IMR-90 (cell line): ENCODE measurements around the gene AGPS. TPM values are rescaled to one million over a fixed set of nuclear protein-coding genes. Genes with fewer than 3 reads are reported as not detected.

Source experiments
- ATAC-seq: fragments of 200-7000 bp; cut with Tn5 transposase; 2 replicates; pipeline ENCODE4 v1.9.1; 2020; ENCODE audit warnings: low read depth, mild to moderate bottlenecking, moderate library complexity
- BruUV-seq: library from RNA; stranded (reverse); fragments of 400-500 nt; replicated peaks from 2 replicates; lab custom pipeline; 2021; lab: Mats Ljungman, UMichigan
- CTCF ChIA-PET: fragments of 300-600 bp; formaldehyde crosslinking; extraction: SDS; loops from one replicate; lab custom pipeline; 2021; ENCODE audit warnings: antibody characterized with exemption; lab: Yijun Ruan, JAX
- POLR2A ChIA-PET: fragments of 300-600 bp; sonication (Branson Sonifier 250); formaldehyde crosslinking; loops from one replicate; lab custom pipeline; 2022; ENCODE audit warnings: antibody characterized with exemption; ENCODE audit not compliant: unreplicated experiment; lab: Charles Lee
- DNase-seq: peaks from one replicate; pipeline ENCODE4 v3.0.0; 2013
- H2AFZ ChIP-seq: replicated peaks from 2 replicates; pipeline ENCODE3; 2013; ENCODE audit warnings: low read length, mild to moderate bottlenecking; ENCODE audit not compliant: poor library complexity
- H2AK5ac ChIP-seq: 2 replicates; pipeline ENCODE4 v1.6.1; 2013; ENCODE audit warnings: low read depth, low read length, inconsistent platforms
- H2AK9ac ChIP-seq: replicated peaks from 2 replicates; pipeline ENCODE3; 2013; ENCODE audit warnings: mild to moderate bottlenecking, low read depth, low read length, moderate library complexity; ENCODE audit not compliant: poor library complexity
- H2BK120ac ChIP-seq: 2 replicates; pipeline ENCODE4 v1.6.1; 2013; ENCODE audit warnings: low read depth, low read length, inconsistent platforms
- H2BK15ac ChIP-seq: 3 replicates; pipeline ENCODE4 v1.6.1; 2013; ENCODE audit warnings: low read depth, low read length, inconsistent platforms
- H2BK20ac ChIP-seq: 2 replicates; pipeline ENCODE4 v1.6.1; 2013; ENCODE audit warnings: low read depth, mild to moderate bottlenecking, inconsistent platforms, low read length, moderate library complexity
- H2BK5ac ChIP-seq: 2 replicates; pipeline ENCODE4 v1.6.1; 2013; ENCODE audit warnings: mild to moderate bottlenecking, low read depth, low read length, inconsistent platforms; ENCODE audit not compliant: poor library complexity, severe bottlenecking
- H3K14ac ChIP-seq: replicated peaks from 2 replicates; pipeline ENCODE4 v1.6.1; 2013; ENCODE audit warnings: low read depth, low read length, inconsistent platforms
- H3K18ac ChIP-seq: 2 replicates; pipeline ENCODE4 v1.6.1; 2013; ENCODE audit warnings: low read depth, low read length, control low read depth
- H3K23ac ChIP-seq: 2 replicates; pipeline ENCODE4 v1.6.1; 2013; ENCODE audit warnings: low read depth, low read length, inconsistent platforms
- H3K27ac ChIP-seq: 2 replicates; pipeline ENCODE4 v1.5.1; 2013; ENCODE audit warnings: mild to moderate bottlenecking, control low read depth, low read length; ENCODE audit not compliant: insufficient read depth
- H3K27me3 ChIP-seq: 2 replicates; pipeline ENCODE4 v1.6.1; 2013; ENCODE audit warnings: low read length; ENCODE audit not compliant: control insufficient read depth, insufficient read depth
- H3K36me3 ChIP-seq: 2 replicates; pipeline ENCODE4 v1.6.1; 2013; ENCODE audit warnings: low read length, mixed read lengths; ENCODE audit not compliant: control insufficient read depth, insufficient read depth
- H3K4ac ChIP-seq: 2 replicates; pipeline ENCODE4 v1.6.1; 2013; ENCODE audit warnings: low read depth, low read length, inconsistent platforms
- H3K4me1 ChIP-seq: 2 replicates; pipeline ENCODE4 v1.6.1; 2013; ENCODE audit warnings: low read length, mixed read lengths; ENCODE audit not compliant: control insufficient read depth, insufficient read depth
- H3K4me2 ChIP-seq: 2 replicates; pipeline ENCODE4 v1.6.1; 2013; ENCODE audit warnings: low read depth, mild to moderate bottlenecking, control low read depth, low read length, moderate library complexity
- H3K4me3 ChIP-seq: 2 replicates; pipeline ENCODE4 v1.5.1; 2013; ENCODE audit warnings: low read depth, mild to moderate bottlenecking, control low read depth, low read length, moderate library complexity; ENCODE audit not compliant: insufficient read depth
- H3K56ac ChIP-seq: 2 replicates; pipeline ENCODE4 v1.6.1; 2013; ENCODE audit warnings: low read length, inconsistent platforms; ENCODE audit not compliant: insufficient read depth; ENCODE audit errors: extremely low read depth
- H3K79me1 ChIP-seq, 2 experiments: 2 replicates each; pipeline ENCODE4 v1.6.1; 2013; ENCODE audit warnings: low read length in 2 of 2, inconsistent platforms in 1 of 2, low read depth in 1 of 2
- H3K9ac ChIP-seq: 2 replicates; pipeline ENCODE4 v1.6.1; 2013; ENCODE audit warnings: low read depth, low read length, control low read depth
- H3K9me1 ChIP-seq: 2 replicates; pipeline ENCODE4 v1.6.1; 2013; ENCODE audit warnings: low read length, inconsistent platforms; ENCODE audit not compliant: insufficient read depth
- H3K9me3 ChIP-seq: 2 replicates; pipeline ENCODE4 v1.6.1; 2013; ENCODE audit warnings: low read length; ENCODE audit not compliant: control insufficient read depth, insufficient read depth
- H4K20me1 ChIP-seq: 2 replicates; pipeline ENCODE4 v1.6.1; 2013; ENCODE audit warnings: low read length, inconsistent platforms; ENCODE audit not compliant: insufficient read depth
- H4K5ac ChIP-seq: 2 replicates; pipeline ENCODE4 v1.6.1; 2013; ENCODE audit warnings: mild to moderate bottlenecking, low read depth, low read length, control low read depth
- H4K8ac ChIP-seq, 2 experiments: 2 replicates each; pipeline ENCODE4 v1.6.1; 2013; ENCODE audit warnings: low read depth in 2 of 2, low read length in 2 of 2, control low read depth in 1 of 2, inconsistent platforms in 1 of 2
- H4K91ac ChIP-seq: 2 replicates; pipeline ENCODE4 v1.6.1; 2013; ENCODE audit warnings: low read depth, low read length, inconsistent platforms; ENCODE audit not compliant: insufficient read depth
- BHLHE40 ChIP-seq: fragments of 150-350 bp; IDR thresholded peaks from 2 replicates; pipeline ENCODE4 v1.6.1; 2016; ENCODE audit warnings: mild to moderate bottlenecking, low read depth, low read length
- CHD1 ChIP-seq: IDR thresholded peaks from 2 replicates; pipeline ENCODE4 v1.6.1; 2012; ENCODE audit warnings: low read depth, low read length, improper control_type of control experiment
- FOS ChIP-seq: fragments of 150-350 bp; IDR thresholded peaks from 2 replicates; pipeline ENCODE4 v1.6.1; 2016; ENCODE audit warnings: low read depth, low read length
- MAFK ChIP-seq: IDR thresholded peaks from 2 replicates; pipeline ENCODE4 v1.6.1; 2012; ENCODE audit warnings: low read depth, low read length, improper control_type of control experiment
- MAZ ChIP-seq: IDR thresholded peaks from 2 replicates; pipeline ENCODE4 v1.6.1; 2012; ENCODE audit warnings: low read depth, mild to moderate bottlenecking, low read length, improper control_type of control experiment, moderate library complexity, borderline replicate concordance
- MXI1 ChIP-seq: IDR thresholded peaks from 2 replicates; pipeline ENCODE4 v1.6.1; 2012; ENCODE audit warnings: low read depth, mild to moderate bottlenecking, low read length, moderate library complexity, borderline replicate concordance
- NFE2L2 ChIP-seq: fragments of 150-350 bp; IDR thresholded peaks from 2 replicates; pipeline ENCODE4 v1.6.1; 2016; ENCODE audit warnings: low read depth, mild to moderate bottlenecking, low read length
- POLR2A ChIP-seq: IDR thresholded peaks from 2 replicates; pipeline ENCODE4 v1.6.1; 2012; ENCODE audit warnings: mild to moderate bottlenecking, low read depth, low read length
- RAD21 ChIP-seq: IDR thresholded peaks from 2 replicates; pipeline ENCODE4 v1.6.1; 2012; ENCODE audit warnings: low read length, improper control_type of control experiment
- RCOR1 ChIP-seq: IDR thresholded peaks from 2 replicates; pipeline ENCODE4 v1.6.1; 2012; ENCODE audit warnings: mild to moderate bottlenecking, low read length, improper control_type of control experiment; ENCODE audit not compliant: insufficient replicate concordance
- RFX5 ChIP-seq: IDR thresholded peaks from 2 replicates; pipeline ENCODE4 v1.8.0; 2012; ENCODE audit warnings: low read depth, mild to moderate bottlenecking, low read length, moderate library complexity
- SMC3 ChIP-seq: fragments of 150-350 bp; IDR thresholded peaks from 2 replicates; pipeline ENCODE4 v1.6.1; 2016; ENCODE audit warnings: low read depth, mild to moderate bottlenecking, antibody characterized with exemption, low read length, moderate library complexity
- WGBS, 2 experiments: methylation state at CpG; one replicate each; pipeline versions ENCODE4 v1.1.5 to v1.1.7; 2013; ENCODE audit warnings: missing lambda C conversion rate in 2 of 2; ENCODE audit not compliant: insufficient read length in 1 of 2; ENCODE audit errors: extremely low coverage in 2 of 2; 5-methylcytosine and 5-hydroxymethylcytosine counted together
- dilution Hi-C: fragments of 300-500 bp; cut with HindIII; formaldehyde crosslinking; loops from one replicate; pipeline ENCODE4 v1.14.3; 2018; ENCODE audit warnings: low sequenced_read_pairs; ENCODE audit not compliant: unreplicated experiment
- in situ Hi-C: fragments of 300-500 bp; cut with MboI; formaldehyde crosslinking; loops from 3 replicates; pipeline ENCODE4 v1.14.3; 2019; ENCODE audit warnings: low sequenced_read_pairs, inconsistent platforms, mixed read lengths
- intact Hi-C: fragments of 100-400 bp; cut with micrococcal nuclease; formaldehyde crosslinking; loops from 2 replicates; pipeline ENCODE4 v1.10.0; 2022
- polyA plus RNA-seq, 3 experiments: library from polyadenylated mRNA; depleted of rRNA; stranded (reverse); fragments of >200 nt; gene quantifications; 2 replicates each; pipeline ENCODE4 v1.2.3, GENCODE V29; 2012; ENCODE audit warnings: low replicate concordance in 1 of 3
- total RNA-seq: library from RNA; depleted of rRNA; stranded (reverse); fragments of >200 nt; gene quantifications from 2 replicates; pipeline ENCODE4 v1.2.3, GENCODE V29; 2012
- TF ChIP-seq, protein P1 (sequence below): fragments of 150-350 bp; IDR thresholded peaks from 2 replicates; pipeline ENCODE4 v1.6.1; 2017; ENCODE audit warnings: mild to moderate bottlenecking, antibody characterized with exemption, low read length, low read depth
- TF ChIP-seq, protein P2 (sequence below): fragments of 150-350 bp; IDR thresholded peaks from 2 replicates; pipeline ENCODE4 v1.6.1; 2016; ENCODE audit warnings: low read depth, mild to moderate bottlenecking, low read length, moderate library complexity, borderline replicate concordance

Gene AGPS
- total and polyA plus RNA-seq, 2 of the 4 experiments (the other 2 are of a cell fraction) = 6.6 to 18.6 TPM

DNA sequence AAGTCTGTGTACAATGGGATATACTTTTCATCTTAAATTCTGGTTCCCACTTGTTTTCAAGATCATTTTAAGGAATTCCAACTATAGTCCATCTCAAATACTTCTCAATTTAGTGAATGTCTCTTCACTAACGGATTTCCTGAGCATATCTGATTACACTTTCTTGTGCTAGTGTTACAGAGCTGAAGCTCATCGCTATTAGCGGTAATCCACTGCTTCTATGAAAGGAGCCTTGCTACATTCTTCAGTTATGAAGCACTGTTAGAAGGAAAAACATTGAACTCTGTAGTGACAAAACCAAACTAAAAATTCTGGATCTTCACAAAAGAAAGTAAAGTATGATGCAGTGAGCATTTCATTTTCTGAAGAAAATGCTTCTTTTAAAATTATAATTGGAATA lies 72.0 kb downstream of the AGPS start:
- H3K4me2 ChIP-seq = no peak overlapping the region
- intact Hi-C loops (loop anchor here (5.0 kb wide), 1 partner anchor 38 kb away; no protein-coding TSS in a partner anchor), in situ Hi-C loops (no loop called here), dilution Hi-C loops (no loop called here)
- H3K9me1 ChIP-seq = peaks cover 8% of the 10 kb centered on the region; the same call in 1 of the 2 replicates
- no peak overlapping the region for H3K27ac ChIP-seq
- no peaks in the 10 kb centered on the region; the same call in 1 of the 2 replicates for H3K4me1 ChIP-seq
- no peak overlapping the region for H3K14ac ChIP-seq
- no peak overlapping the region for H2BK20ac ChIP-seq
- H3K9ac ChIP-seq = no peak overlapping the region
- no peak overlapping the region for H3K4ac ChIP-seq
- DNase-seq (peak; percentile 70), ATAC-seq (peak; percentile 54; the same call in 1 of the 2 replicates)
- no peak overlapping the region for H3K18ac ChIP-seq
- H3K79me1 ChIP-seq = peaks cover 0 to 7% of the 10 kb centered on the region in 2 experiments; a peak in 2 of 4 replicates
- H4K8ac ChIP-seq = no peak overlapping the region
- H3K56ac ChIP-seq = no peak overlapping the region
- H2AK5ac ChIP-seq = no peak overlapping the region
- no peak overlapping the region for H2BK15ac ChIP-seq
- H2BK120ac ChIP-seq = no peak overlapping the region
- peaks cover 8% of the 10 kb centered on the region; the same call in 1 of the 2 replicates for H3K36me3 ChIP-seq
- H3K4me3 ChIP-seq = no peak overlapping the region
- no peak overlapping the region for H3K23ac ChIP-seq
- H4K91ac ChIP-seq = no peak overlapping the region
- BruUV-seq = no TSS peak
- no peaks in the 10 kb centered on the region for H3K9me3 ChIP-seq
- no peak overlapping the region for H2BK5ac ChIP-seq
- H4K5ac ChIP-seq = no peak overlapping the region
- no peak overlapping the region for H2AK9ac ChIP-seq
- CTCF ChIA-PET = no interaction called here
- no peaks in the 10 kb centered on the region for H3K27me3 ChIP-seq
- no CpG with 5 or more reads among the region's 3 CpGs for WGBS, 2 experiments
- POLR2A ChIA-PET = interaction anchor here (0.8 kb wide), 1 partner anchor 226 kb away, joined by 3 read pairs; no protein-coding TSS in a partner anchor
- TF ChIP-seq FOS (no peak), RFX5 (no peak), POLR2A (no peak), NFE2L2 (no peak), MXI1 (no peak), RAD21 (no peak), RCOR1 (no peak), MAFK (no peak), BHLHE40 (no peak), SMC3 (no peak), CHD1 (no peak), MAZ (no peak)
- TF ChIP-seq, protein P1, sequence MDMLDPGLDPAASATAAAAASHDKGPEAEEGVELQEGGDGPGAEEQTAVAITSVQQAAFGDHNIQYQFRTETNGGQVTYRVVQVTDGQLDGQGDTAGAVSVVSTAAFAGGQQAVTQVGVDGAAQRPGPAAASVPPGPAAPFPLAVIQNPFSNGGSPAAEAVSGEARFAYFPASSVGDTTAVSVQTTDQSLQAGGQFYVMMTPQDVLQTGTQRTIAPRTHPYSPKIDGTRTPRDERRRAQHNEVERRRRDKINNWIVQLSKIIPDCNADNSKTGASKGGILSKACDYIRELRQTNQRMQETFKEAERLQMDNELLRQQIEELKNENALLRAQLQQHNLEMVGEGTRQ = no peak
- TF ChIP-seq, protein P2, sequence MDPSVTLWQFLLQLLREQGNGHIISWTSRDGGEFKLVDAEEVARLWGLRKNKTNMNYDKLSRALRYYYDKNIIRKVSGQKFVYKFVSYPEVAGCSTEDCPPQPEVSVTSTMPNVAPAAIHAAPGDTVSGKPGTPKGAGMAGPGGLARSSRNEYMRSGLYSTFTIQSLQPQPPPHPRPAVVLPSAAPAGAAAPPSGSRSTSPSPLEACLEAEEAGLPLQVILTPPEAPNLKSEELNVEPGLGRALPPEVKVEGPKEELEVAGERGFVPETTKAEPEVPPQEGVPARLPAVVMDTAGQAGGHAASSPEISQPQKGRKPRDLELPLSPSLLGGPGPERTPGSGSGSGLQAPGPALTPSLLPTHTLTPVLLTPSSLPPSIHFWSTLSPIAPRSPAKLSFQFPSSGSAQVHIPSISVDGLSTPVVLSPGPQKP = no peak
- no peak overlapping the region for H2AFZ ChIP-seq
- H4K20me1 ChIP-seq = no peaks in the 10 kb centered on the region; the same call in 1 of the 2 replicates
